Sigmoid colon (tissue), 4 donors: ENCODE measurements around the gene CNTN1.

Experiments
- EP300 ChIP-seq, 4 donors: sonication (generic); formaldehyde crosslinking; IDR thresholded peaks; one replicate each; pipeline ENCODE4 v1.6.1; 2017; ENCODE audit warnings: antibody characterized with exemption in 4 of 4
- POLR2A ChIP-seq, 2 donors: fragments of 450-650 bp; IDR thresholded peaks; one replicate each; pipeline ENCODE4 v1.6.1; 2016; ENCODE audit warnings: antibody characterized with exemption in 2 of 2, mild to moderate bottlenecking in 2 of 2, moderate library complexity in 2 of 2
- POLR2AphosphoS5 ChIP-seq, 4 donors: sonication (generic); formaldehyde crosslinking; IDR thresholded peaks; one replicate each; pipeline ENCODE4 v1.6.1; 2017; ENCODE audit warnings: antibody characterized with exemption in 4 of 4
- TF ChIP-seq, protein P1 (sequence below), 4 experiments: fragments of 450-650 bp in 3 of 4; fragments of 200-600 bp in 1 of 4; IDR thresholded peaks; one replicate each; pipeline ENCODE4 v1.5.1; 2016 to 2019; ENCODE audit warnings: antibody characterized with exemption in 4 of 4, mild to moderate bottlenecking in 3 of 4, moderate library complexity in 2 of 4

DNA sequence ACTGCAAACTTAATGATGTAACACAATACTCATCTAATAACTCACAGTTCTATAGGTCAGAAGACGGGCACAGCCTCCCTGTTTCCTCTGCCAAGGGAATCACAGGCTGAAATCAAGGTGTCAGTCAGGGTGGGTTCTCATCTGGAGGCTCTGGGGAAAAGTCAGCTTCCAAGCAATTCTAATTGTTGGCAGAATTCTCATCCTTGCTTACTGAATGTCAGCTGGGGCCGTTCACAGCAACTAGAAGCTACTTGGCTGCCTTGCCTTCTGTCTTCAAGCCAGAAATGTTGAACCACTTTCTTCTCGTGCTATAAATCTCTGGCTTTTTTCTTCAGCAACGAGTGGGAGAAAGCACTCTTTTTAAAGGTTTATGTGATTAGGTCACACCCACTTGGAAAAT lies 415.8 kb downstream of the CNTN1 start:
- peak in 3 of 4 donors; percentile 15 to 62 (median 60) for TF ChIP-seq POLR2AphosphoS5 (IDR thresholded peaks at IDR 0.05)
- TF ChIP-seq POLR2A (IDR thresholded peaks at IDR 0.05) = no peak
- TF ChIP-seq, protein P1, sequence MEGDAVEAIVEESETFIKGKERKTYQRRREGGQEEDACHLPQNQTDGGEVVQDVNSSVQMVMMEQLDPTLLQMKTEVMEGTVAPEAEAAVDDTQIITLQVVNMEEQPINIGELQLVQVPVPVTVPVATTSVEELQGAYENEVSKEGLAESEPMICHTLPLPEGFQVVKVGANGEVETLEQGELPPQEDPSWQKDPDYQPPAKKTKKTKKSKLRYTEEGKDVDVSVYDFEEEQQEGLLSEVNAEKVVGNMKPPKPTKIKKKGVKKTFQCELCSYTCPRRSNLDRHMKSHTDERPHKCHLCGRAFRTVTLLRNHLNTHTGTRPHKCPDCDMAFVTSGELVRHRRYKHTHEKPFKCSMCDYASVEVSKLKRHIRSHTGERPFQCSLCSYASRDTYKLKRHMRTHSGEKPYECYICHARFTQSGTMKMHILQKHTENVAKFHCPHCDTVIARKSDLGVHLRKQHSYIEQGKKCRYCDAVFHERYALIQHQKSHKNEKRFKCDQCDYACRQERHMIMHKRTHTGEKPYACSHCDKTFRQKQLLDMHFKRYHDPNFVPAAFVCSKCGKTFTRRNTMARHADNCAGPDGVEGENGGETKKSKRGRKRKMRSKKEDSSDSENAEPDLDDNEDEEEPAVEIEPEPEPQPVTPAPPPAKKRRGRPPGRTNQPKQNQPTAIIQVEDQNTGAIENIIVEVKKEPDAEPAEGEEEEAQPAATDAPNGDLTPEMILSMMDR (IDR thresholded peaks at IDR 0.05) = no peak
- peak in 1 of 4 donors; percentile 41 for TF ChIP-seq EP300 (IDR thresholded peaks at IDR 0.05)
